AG04450 (cell line): Measurements from ENCODE around the gene OVOL2. TPM values are rescaled to one million over a fixed set of nuclear protein-coding genes. Genes with fewer than 3 reads are reported as not detected.

ENCODE experiments used
- polyA plus RNA-seq: library from polyadenylated mRNA; depleted of rRNA; stranded (reverse); fragments of >200 nt; gene quantifications from 2 replicates; pipeline ENCODE4 v1.2.3, GENCODE V29; 2011; rRNA removed
- small RNA-seq: library from RNA; depleted of rRNA; stranded (forward); fragments of <200 nt; gene quantifications from one replicate; pipeline ENCODE3, GENCODE V24; 2012; ENCODE audit warnings: low read depth; ENCODE audit not compliant: insufficient read length

The OVOL2 gene
- polyA plus RNA-seq, 1 experiment: not detected

Small RNA genes lying within 50 kb of the gene (small RNA-seq; reads per million reads assigned to genes)
- not detected for gene RNU7-137P

Other genes starting within 250 kb of the OVOL2 start
- gene SNX5, start 89.1 kb downstream of the OVOL2 start, polyA plus RNA-seq: 109 and 150 TPM in 2 replicates
- 9.9 and 13.5 TPM in 2 replicates for gene MGME1, start 88.9 kb downstream of the OVOL2 start, polyA plus RNA-seq
- 9.6 and 12.2 TPM in 2 replicates for gene KAT14, start 79.9 kb upstream of the OVOL2 start, polyA plus RNA-seq
- gene PET117, start 79.9 kb upstream of the OVOL2 start, polyA plus RNA-seq: 9.5 and 12.1 TPM in 2 replicates
- 13.3 and 15.0 TPM in 2 replicates for gene ZNF133, start 230.6 kb upstream of the OVOL2 start, polyA plus RNA-seq